D721Med (cell line): Measurements from ENCODE around the gene IFNW1.
"Not testable (repeated sequence)": the region's sequence is repeated elsewhere in the genome, so short reads cannot be mapped to it uniquely, and the experiment has no call there.

Source experiments
- DNase-seq: peaks from one replicate; pipeline ENCODE4 v3.0.0; 2011; ENCODE audit warnings: low spot score; ENCODE audit not compliant: insufficient read length
- FAIRE-seq: peaks from 2 replicates; lab custom pipeline; 2011; peaks lifted over from hg19 to GRCh38; lab: Jason Lieb, UNC
- CTCF ChIP-seq: IDR thresholded peaks from 2 replicates; pipeline ENCODE4 v1.5.1; 2012; ENCODE audit warnings: mild to moderate bottlenecking, control low read depth; ENCODE audit not compliant: insufficient read depth; ENCODE audit errors: missing control alignments

The IFNW1 gene

GRCh38 chr9:21160178-21160577, 18.5 kb upstream of the IFNW1 start:
- DNase-seq (no peak), FAIRE-seq (no peak)
- no peak for TF ChIP-seq CTCF

- DNase-seq (no peak), FAIRE-seq (no peak)
- no peak for TF ChIP-seq CTCF
Measured at GRCh38 chr9:21155501-21155900, 13.9 kb upstream of the IFNW1 start.

- DNase-seq = no peak
- TF ChIP-seq CTCF = peak; percentile 28
- FAIRE-seq = no peak
Measured at GRCh38 chr9:21154018-21154608, 12.5 kb upstream of the IFNW1 start.

- FAIRE-seq = no peak
- DNase-seq = no peak
- no peak for TF ChIP-seq CTCF
Measured at GRCh38 chr9:21153336-21154017, 11.8 kb upstream of the IFNW1 start.

- FAIRE-seq (no peak), DNase-seq (no peak)
- no peak for TF ChIP-seq CTCF
Measured at GRCh38 chr9:21144603-21145002, 3.0 kb upstream of the IFNW1 start.

GRCh38 chr9:21137020-21137419, 4.6 kb downstream of the IFNW1 start:
- DNase-seq = no peak
- TF ChIP-seq CTCF = no peak
- no peak for FAIRE-seq

GRCh38 chr9:21135736-21136135, 5.9 kb downstream of the IFNW1 start:
- TF ChIP-seq CTCF = no peak
- DNase-seq (no peak), FAIRE-seq (no peak)

- DNase-seq, FAIRE-seq: not testable (repeated sequence)
Measured at GRCh38 chr9:21128186-21128585, 13.4 kb downstream of the IFNW1 start.
